Effector CD8-positive, alpha-beta T cell (primary cell): ENCODE measurements around the gene EPB41L3.
"Not testable (repeated sequence)": the region's sequence is repeated elsewhere in the genome, so short reads cannot be mapped to it uniquely, and the experiment has no call there.

ENCODE experiments used
- DNase-seq: peaks from one replicate; lab custom pipeline; 2025; lab: John Stamatoyannopoulos, UW

EPB41L3 gene

DNA sequence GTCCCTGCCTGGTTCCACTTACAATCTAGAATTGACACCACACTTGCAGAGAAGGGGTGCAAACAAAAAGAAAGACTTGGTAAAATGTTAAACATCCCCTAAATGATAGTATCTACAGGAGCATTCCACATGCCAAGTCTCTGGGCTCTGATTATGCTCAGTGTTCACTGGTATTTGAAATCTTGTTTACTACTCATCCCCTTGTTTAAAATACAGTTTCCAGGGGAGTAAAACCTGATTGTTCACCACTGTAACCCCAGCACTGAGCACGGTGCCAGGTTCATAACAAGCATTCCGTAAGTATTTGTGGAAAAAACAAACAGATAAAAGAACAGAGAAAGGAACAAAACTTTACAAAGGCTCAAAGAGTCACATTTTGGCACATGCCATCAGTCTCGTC, 11.7 kb downstream of the EPB41L3 start:
- DNase-seq, result no peak

DNA sequence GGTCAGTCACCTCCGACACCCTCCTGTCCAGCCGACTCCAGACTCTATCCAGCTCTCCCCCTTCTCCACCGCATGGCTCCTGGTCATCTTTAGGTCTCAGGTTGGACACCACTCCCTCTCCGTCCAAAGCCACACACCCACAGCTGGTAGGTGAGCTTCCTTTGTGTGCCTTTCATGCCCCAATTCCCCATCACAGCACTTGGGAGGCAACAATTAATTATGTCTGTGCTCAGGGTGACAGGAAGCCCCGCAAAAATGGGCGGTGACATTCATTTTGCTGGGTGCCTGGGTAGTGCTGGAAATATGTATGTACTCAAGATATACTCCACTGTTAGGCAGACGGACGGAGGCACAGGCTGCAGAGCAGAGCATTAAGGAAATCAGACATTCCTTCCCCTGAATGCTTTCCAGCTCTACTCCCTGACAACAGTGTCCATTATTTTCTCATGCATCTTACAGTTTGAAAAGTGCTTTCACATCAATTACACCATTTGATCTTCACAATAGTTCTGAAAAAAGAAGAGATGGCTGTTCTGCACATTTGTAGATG, 13.1 kb downstream of the EPB41L3 start:
- no peak for DNase-seq

DNA sequence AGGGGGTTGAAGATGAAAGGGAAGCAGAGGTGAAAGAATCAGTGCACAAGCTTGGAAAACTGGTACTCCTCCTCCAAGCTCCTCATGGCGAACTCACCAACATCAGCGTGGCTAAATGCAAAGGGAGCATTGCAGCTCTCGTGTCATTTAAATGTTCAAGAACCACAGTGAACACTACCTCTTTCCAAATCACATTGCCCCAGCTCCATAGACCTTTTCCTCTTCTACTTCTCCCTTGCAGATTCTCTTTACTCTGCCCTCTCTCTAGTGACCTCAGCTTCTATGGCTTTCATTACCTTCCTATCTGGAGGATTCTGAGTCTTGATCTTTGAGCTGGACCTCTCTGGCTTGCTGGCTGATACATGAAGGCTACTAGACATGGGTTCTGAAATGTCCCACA, 14.3 kb downstream of the EPB41L3 start:
- no peak for DNase-seq

DNA sequence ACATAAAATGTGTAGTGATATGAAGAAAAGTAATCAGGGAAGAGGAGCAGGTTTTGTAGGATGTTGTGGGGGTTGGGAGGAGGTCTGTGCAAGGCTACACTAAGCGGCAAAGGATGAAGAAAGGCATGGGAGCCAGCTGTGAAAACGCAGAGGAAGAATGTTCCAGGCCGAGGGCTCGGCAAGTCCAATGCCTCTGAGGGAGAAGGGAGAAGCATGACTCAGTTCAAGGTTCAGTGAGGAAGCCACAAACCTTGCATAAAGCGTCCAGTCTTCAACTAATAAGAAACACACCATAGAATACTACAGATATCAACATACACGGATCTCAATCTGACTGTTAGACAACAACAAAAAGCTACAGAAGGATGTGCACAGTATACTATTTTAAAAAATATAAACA, 16.2 kb downstream of the EPB41L3 start:
- DNase-seq, result no peak

DNA sequence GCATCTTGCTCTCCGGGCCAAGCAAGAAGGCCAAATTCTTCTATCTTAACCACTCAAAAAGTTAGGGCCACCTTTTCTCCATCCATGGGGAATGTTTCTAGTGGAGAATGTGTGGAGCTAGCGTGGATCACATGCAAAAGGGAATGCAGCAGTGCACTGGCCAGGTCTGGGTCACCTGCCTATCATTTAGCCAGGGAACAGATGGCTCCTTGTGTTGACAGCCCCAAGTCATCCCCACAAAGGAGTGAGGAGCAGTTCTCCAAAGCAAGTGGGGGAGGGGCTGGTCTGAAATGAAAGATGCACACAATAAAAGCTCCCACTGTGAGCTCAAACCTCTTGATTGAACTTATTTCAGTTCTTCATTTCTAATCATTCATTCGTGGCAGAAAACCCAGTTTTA, 19.1 kb downstream of the EPB41L3 start:
- no peak for DNase-seq

DNA sequence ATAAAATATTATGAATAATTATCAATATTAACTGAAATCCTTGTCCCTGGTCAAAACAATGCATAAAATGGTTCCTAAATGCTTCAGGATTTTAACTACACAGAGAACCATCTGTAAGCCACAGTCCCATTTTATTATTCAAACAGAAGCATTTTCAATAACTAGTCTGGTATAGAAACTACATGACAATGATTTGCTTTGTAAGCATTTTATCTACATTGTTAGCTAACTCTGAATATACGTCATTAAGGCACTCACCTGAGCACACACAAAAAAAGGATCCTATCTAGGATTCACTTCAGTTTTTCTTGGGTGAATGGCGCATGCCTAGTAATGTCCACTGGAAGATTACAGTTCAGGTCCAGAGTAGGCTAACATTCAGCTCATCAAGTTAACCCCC, 22.8 kb downstream of the EPB41L3 start:
- DNase-seq, result no peak

DNA sequence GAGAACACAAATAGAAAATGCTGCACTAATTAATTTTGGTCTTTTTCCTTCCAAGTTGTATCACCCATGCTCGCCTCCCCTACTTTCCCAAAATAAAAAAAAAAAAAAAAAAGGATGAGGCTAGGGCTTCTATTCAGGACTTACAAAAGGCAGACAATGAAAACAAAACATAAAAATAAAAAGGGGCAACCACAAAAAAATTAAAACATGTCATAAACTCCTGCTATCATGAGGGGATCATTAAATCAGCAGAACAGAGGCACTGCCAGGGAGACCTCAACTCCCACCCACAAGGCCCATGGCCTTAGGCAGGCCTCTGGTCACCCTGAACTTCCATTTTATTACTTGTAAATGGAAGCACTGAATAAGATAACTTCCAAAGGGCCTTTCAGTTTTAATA, 23.3 kb downstream of the EPB41L3 start:
- DNase-seq, result no peak

DNA sequence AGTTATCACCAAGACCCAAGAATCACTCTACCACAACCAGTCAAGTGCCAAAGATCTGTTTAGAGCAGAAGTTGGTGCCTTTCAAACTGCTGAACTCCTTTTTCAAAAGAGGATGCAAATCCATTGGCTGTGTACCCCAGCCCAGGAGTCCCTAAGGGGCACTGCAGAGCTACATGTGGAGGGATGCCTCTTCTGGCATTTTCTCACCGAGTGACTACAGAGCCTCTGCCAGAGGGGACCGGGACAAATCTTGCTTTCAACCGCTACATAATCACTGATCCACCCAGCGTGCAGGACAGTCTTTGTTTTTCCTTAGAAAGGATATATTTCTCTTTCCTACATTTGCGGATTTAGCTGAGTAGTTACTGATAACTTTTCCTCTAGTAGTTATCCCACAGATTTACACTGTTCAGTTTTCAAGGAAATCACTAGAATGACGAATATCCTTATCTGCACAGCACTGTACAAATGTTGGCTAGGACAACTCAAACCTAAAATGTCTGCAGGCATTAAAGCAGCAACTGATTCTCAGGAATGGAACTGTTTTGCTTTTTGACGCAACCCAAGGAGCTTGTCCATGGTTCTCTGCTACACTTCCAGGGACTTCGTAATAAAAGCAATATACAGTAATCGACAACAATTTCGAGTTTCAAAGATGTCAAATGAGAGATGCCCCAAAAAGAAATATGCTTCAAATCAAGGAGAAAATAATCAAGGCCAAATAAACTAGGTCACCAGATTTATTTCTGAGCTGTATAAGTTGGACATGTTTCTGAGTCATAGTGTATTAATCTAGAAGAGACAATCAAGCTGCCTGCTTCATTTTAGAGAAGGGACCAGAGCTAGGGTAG, 24.1 kb downstream of the EPB41L3 start:
- DNase-seq, result no peak

DNA sequence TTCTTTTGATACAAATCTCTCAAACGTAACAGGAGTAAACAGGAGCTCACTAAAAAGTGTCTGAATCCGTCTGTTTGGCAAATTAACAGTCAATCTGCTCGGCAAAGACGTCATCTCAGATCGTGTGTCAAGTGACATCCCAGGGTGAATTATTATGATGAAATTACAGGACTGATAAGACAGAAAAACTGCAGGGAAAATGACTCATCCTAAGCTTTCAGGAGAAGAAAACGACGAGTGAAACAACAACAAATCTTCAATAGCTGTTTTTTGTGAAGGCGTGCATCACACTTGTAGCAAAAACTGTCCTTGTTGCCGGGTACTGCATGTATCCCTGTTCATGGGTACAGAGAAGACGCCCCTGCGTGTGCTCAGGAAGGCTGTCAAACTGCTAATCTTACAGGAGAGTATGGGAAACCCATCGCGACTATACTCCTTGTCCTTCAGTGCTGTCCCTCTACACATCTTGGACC, 24.9 kb downstream of the EPB41L3 start:
- DNase-seq, result no peak

DNA sequence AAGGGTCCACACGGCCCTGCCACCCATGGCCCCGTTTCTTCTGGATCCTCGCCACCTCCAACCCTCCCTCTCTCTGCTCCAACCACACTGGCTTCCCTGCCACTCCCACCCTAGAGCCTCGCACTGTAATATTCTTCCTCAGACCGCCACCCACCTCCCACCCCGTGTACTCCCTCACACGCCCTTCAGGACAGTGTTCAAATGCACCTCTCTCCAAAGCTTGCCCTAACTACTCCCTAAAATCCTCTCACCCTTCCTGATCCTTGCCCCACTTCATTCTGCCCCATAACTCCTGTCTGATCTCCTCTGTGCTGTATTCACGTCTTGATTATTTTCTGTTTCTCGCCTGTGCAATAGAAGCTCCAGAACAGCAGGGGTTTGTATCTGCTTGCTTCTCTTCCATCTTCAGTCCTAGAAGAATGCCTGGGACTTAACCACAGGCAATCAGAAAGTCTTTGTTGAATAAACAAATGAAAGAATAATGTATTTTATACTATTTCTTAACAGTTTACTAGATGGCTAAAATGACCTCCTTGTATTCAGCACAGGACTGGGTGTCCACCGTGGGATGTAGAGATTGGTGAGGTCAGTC, 25.5 kb downstream of the EPB41L3 start:
- DNase-seq, result no peak

DNA sequence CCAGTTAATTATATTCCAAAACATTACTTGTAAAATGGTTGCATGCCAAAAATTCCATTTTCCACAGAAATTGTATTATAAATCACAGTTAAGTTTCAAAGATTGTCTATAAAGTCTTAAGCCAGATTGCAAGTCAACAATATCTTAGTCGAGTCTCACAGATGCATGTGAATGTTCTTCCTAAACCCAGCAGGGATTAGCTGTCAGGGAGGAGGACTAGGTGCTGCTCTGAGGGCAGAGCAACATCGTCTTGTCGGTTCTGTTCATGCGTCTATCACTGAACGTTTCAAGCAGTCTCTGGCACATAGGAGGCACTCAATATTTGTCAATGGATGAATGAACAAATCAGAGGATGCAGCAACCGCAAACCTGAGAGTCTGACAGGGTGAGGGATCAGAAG, 27.0 kb downstream of the EPB41L3 start:
- DNase-seq, result no peak

DNA sequence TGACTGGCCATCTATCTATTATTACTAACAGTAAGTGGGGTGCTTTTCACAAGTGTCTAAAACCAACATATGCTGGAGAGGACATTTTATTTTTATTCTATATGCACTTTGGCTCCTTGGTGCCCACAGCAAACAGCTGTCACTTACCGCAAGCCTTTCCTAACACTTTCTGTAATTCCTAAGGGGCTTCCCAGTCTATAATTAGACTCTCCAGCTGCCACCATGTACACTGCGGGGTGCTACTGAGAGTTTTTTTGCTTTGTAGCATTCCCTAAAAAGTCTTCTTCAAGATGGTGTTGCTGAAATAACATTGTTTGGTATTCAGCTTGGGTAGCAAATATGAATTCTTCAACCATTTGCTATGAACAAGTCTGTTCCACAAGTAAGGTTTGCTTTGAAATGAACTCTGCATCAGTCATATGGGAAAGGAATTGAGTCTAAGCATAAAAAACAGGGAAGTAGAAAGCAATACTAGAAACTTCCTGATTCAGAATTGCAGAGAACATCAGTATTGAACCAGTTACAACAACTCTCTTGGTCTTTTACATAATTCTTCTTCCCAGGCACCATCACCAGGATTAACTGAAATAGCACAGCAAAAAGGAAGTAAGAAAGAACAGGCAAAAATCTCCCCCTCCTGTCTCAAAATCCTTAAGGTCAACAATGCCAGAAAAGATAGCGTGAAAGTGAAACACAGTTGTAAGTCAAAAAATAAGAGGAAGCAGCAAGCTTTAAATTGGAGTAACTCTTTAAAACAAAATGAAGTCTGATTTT, 28.6 kb downstream of the EPB41L3 start:
- no peak for DNase-seq

DNA sequence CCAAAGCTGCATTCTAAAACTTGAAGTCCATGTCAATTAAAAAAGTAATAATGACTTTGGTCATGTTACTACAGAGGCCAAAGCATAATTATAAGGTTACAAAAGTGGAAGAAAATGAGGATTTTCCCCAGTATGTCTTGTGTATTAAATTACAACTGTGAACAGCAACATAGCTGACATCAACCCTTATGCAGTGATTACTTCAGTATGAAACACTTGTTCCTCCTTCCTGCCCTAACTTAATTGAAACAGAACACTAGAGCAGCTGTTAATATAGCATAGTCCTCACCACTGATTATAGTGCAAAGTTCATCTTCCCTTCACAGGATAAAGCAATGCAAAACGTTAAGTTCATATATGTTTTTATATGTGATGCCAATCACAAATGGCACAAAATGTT, 29.9 kb downstream of the EPB41L3 start:
- DNase-seq, result no peak

DNA sequence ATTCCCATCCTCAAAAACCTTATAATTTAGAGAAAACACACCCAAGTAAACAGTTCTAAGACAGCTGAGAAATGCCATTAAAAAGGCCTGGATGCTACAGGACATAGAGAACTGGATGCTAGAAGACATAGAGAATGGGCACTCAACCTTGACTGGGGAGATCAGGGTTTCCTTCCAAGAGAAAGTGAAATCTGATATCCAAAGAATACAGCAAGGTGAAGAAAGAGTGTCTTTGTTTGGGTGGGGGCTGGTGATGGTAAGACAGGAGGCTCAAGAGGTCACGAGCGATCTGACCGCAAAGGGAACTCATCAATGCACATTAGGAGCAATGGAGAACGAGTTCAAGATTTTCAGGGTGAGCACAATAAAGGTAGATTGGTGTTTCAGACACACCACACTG, 31.6 kb downstream of the EPB41L3 start:
- DNase-seq, result no peak

DNA sequence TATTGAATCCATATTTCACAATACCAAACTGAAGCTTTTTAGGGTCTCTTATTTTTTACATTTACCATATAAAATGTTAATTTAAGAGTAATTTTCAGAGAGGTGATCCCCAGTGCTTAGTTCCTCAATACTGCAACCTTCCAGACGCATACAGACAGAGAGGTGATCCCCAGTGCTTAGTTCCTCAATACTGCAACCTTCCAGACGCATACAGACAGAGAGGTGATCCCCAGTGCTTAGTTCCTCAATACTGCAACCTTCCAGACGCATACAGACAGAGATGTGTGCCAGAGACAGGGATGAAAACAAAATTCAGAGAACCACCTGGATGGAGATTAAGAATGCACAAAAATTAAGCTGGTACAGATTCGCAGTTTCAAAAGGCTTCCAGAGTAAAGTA, 32.3 kb downstream of the EPB41L3 start:
- not testable (repeated sequence) for DNase-seq

DNA sequence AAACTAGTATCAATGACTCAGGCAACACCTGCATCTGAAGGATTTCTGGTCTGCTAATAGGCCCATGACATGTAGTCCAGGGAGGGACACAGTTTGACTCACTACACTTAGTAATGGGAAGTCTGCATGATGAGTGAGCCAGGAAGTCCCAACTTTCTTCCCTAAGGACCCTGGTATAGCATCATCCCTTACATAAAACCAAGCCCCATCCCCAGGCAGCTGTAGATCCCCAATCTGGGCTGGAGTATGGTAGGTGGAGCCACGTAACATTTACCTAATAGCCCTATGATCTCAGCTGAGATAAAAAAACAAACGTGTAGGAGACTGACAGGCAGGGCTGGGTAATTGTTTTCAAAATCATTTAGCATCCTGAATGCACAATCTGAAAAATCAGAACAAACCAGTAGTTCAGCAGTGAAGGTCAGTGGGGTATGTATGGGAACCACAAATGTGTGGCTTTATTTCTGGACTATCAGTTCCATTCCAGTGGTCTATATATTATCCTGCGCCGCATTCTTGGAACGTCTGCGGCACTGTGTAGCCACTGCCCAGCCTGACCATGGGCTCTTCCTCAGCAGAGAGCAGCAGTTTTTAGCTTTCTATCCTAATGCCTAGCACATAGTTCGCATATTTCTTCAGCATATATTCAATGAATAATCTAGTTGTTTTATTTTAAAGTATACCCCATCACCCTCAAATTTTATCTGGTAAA, 33.5 kb downstream of the EPB41L3 start:
- DNase-seq, result no peak

DNA sequence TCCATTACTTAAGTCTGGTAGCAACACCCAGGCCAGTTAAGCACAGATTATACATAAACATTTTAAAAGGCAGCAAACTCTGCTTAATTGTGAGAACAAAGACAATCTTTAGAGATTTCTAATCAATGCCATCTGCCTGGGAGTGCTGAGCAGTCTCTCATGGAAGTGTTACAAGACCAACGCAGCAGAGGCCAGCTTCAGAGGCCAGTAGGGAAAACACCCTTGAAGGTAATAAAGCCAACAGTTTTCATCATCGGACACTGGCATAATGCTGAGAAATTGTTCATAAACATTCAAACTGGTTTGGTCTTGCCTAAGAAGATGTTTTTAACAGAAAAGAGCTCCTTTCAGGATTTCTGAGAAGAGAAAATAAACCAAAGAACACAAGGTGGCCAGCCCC, 35.0 kb downstream of the EPB41L3 start:
- no peak for DNase-seq

DNA sequence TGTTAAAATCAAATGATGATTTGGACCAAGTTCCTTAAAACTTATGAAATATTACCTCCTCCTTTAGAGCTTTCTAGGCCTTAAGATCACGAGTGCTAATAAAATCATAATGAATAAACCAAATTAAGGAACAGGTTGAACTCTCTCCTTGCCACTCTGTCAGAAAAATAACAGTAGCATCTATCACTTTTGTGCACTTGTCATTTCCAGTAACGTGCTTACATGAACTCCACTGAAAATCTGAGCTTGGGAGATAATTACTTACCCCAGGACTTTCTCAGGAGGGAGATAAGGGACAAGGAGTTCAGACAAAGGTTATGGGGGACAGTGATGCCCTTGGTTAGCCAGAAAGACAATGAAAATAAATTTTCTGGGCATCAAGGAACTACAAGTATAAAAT, 36.0 kb downstream of the EPB41L3 start:
- DNase-seq, result no peak

DNA sequence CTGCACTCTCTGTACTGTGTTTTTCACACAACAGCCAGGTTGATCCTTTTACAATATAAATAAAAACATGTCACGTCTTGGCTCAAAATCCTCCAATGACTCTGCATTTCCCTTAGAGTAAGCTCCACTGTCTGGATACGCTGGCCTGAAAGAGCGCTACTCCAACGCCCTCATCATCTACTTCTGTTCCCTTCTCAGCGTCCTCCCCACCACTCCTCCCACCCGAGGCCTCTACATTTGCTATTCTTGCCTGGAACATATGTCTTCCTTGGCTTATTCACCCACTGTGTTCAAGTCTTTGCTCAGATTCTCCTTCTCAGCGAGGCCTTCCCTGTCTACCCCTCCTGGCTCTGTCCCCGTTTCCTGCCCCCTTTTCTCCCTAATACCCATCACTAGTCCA, 37.6 kb downstream of the EPB41L3 start:
- no peak for DNase-seq

DNA sequence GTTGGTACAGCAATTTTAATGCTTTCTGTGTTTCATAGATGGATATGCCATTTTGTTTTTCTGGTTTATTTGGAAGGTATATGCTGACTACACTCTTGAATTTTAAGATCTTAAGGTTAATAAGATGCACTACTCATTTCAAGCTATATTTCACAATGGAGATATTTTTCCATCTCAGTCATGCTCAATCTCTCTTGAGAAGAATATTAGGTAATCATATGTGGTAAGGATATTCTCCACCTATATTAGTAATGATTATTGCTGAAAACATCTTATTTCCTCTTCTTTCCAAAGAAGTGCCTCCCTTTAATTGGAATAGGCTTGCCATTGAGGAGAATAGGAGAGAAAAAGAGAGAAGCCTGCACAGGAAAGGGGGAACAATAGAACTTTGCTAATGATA, 40.1 kb downstream of the EPB41L3 start:
- no peak for DNase-seq

DNA sequence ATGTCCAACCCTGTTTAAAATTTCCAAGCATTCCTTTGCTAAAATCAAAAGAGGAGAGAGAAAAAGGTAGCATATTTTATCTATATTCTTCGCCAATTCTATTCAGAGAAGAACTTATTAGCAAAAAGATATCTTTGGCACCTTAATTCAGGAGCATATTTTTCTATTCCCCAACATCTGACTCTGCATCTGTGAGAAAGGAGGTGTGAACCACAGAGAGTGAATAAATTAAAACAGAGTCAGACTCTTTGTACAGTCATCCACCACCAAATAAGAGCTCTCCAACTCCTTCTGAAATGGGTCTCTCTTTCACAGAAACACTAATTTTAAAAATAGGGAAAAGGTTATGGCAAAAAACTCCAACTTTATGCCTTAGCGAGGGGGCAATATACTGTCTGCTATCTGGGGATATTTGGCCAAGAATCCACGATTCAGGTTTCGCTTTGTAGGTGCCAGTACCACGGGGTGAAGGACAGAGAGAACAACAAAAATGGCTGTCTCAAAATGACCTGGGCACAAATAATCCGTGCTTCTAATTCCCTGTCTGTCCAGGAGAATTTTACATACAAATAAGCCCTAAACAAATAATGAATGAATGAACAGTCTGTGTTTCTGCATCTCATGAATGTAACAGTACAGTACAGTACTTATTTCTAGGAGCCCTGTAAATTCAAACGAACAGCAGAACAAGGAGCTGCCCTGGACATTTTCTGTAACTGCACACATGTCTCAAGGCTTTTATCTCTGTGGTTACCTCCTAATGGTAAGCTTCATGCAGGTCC, 43.4 kb downstream of the EPB41L3 start:
- no peak for DNase-seq
